K562 (cell line): ENCODE results near the gene AJM1. TPM values are rescaled to one million over a fixed set of nuclear protein-coding genes. Genes with fewer than 3 reads are reported as not detected.

ENCODE experiments used
- ATAC-seq: fragments of 200-7000 bp; cut with Tn5 transposase; 3 replicates; pipeline ENCODE4 v1.9.1; 2020; ENCODE audit warnings: moderate library complexity
- BruUV-seq: library from RNA; stranded (reverse); fragments of 400-500 nt; replicated peaks from 2 replicates; lab custom pipeline; 2021; lab: Mats Ljungman, UMichigan
- CTCF ChIA-PET: fragments of 300-600 bp; formaldehyde crosslinking; extraction: SDS; loops from one replicate; lab custom pipeline; 2021; ENCODE audit warnings: low intra/inter-chr PET ratio; lab: Yijun Ruan, JAX
- POLR2A ChIA-PET: fragments of 300-600, 350-650 bp; sonication (Branson Sonifier 250); formaldehyde crosslinking; extraction: SDS; loops from one replicate; lab custom pipeline; 2021; ENCODE audit warnings: antibody characterized with exemption, inconsistent platforms; lab: Yijun Ruan, JAX
- DNase-seq, 4 experiments: peaks; one replicate each; pipeline versions ENCODE4 v3.0.0 to v3.0.0-alpha.2; 2011 to 2018; ENCODE audit warnings: low spot score in 3 of 4, mixed read lengths in 3 of 4; ENCODE audit errors: extremely low read depth in 1 of 4
- FAIRE-seq: peaks from 2 replicates; lab custom pipeline; 2011; peaks lifted over from hg19 to GRCh38; lab: Jason Lieb, UNC
- H2AFZ ChIP-seq: 2 replicates; pipeline ENCODE4 v1.6.0; 2011; ENCODE audit warnings: low read depth, low read length, control low read depth, inconsistent platforms
- H3K27ac ChIP-seq: fragments of 200-600 bp; 3 replicates; pipeline ENCODE4 v1.8.0; 2011; ENCODE audit warnings: low read depth, mild to moderate bottlenecking, control low read depth, inconsistent platforms, low read length, moderate library complexity, mixed read lengths; ENCODE audit errors: extremely low read depth
- H3K27me3 ChIP-seq, 2 experiments: fragments of 300-600 bp in 1 of 2; 2 replicates in 1 of 2; 3 replicates in 1 of 2; pipeline versions ENCODE4 v1.6.0 to v1.8.0; 2011; ENCODE audit warnings: inconsistent platforms in 2 of 2, low read length in 2 of 2, mild to moderate bottlenecking in 1 of 2, mixed read lengths in 1 of 2, moderate library complexity in 1 of 2; ENCODE audit not compliant: control insufficient read depth in 2 of 2, insufficient read depth in 2 of 2
- H3K36me3 ChIP-seq: fragments of 300-600 bp; 3 replicates; pipeline ENCODE4 v1.8.0; 2011; ENCODE audit warnings: mild to moderate bottlenecking, low read length, inconsistent platforms; ENCODE audit not compliant: control insufficient read depth, insufficient read depth
- H3K4me1 ChIP-seq, 2 experiments: fragments of 200-600 bp in 1 of 2; replicated peaks in 1 of 2; 2 replicates in 1 of 2; 3 replicates in 1 of 2; pipeline versions ENCODE4 v1.5.1 to v1.8.0; 2011; ENCODE audit warnings: inconsistent platforms in 2 of 2, low read length in 2 of 2, mild to moderate bottlenecking in 1 of 2, mixed read lengths in 1 of 2, moderate library complexity in 1 of 2; ENCODE audit not compliant: control insufficient read depth in 2 of 2, insufficient read depth in 2 of 2
- H3K4me2 ChIP-seq: 2 replicates; pipeline ENCODE4 v1.6.1; 2011; ENCODE audit warnings: low read length, control low read depth, inconsistent platforms, mixed read lengths; ENCODE audit not compliant: insufficient read depth
- H3K4me3 ChIP-seq: fragments of 200-600 bp; sonication (generic), shearing (Covaris generic); 2 replicates; pipeline ENCODE4 v1.5.1; 2016; ENCODE audit warnings: control low read depth, inconsistent platforms
- H3K79me2 ChIP-seq: fragments of 200-600 bp; 3 replicates; pipeline ENCODE4 v1.8.0; 2011; ENCODE audit warnings: low read length, inconsistent platforms; ENCODE audit not compliant: control insufficient read depth, insufficient read depth
- H3K9ac ChIP-seq, 2 experiments: 2 replicates each; pipeline versions ENCODE4 v1.6.0 to v1.6.1; 2011; ENCODE audit warnings: low read depth in 2 of 2, low read length in 2 of 2, control low read depth in 1 of 2, inconsistent platforms in 1 of 2, mild to moderate bottlenecking in 1 of 2, mixed read lengths in 1 of 2; ENCODE audit not compliant: insufficient read depth in 1 of 2
- H3K9me1 ChIP-seq: one replicate; pipeline ENCODE4 v1.6.0; 2011; ENCODE audit warnings: inconsistent platforms, mild to moderate bottlenecking, low read length, moderate library complexity; ENCODE audit not compliant: control insufficient read depth, insufficient read depth
- H3K9me3 ChIP-seq: replicated peaks from 2 replicates; pipeline ENCODE4 v1.5.1; 2011; ENCODE audit warnings: low read depth, low read length, inconsistent platforms; ENCODE audit not compliant: control insufficient read depth, insufficient read depth
- H4K20me1 ChIP-seq: replicated peaks from 2 replicates; pipeline ENCODE4 v1.6.1; 2011; ENCODE audit warnings: low read length, inconsistent platforms, mixed read lengths; ENCODE audit not compliant: control insufficient read depth, insufficient read depth
- FOXK1 ChIP-seq: sonication (generic); formaldehyde crosslinking; IDR thresholded peaks from 2 replicates; pipeline ENCODE4 v1.8.0; 2022; ENCODE audit warnings: missing genetic modification reagents, mild to moderate bottlenecking, borderline replicate concordance
- HNRNPLL ChIP-seq: fragments of 200-400 bp; formaldehyde crosslinking; IDR thresholded peaks from 2 replicates; pipeline ENCODE4 v1.6.1; 2017; ENCODE audit warnings: low read length, low read depth, mild to moderate bottlenecking; ENCODE audit not compliant: poor library complexity, severe bottlenecking
- POLR2G ChIP-seq: fragments of 200-400 bp; formaldehyde crosslinking; IDR thresholded peaks from 2 replicates; pipeline ENCODE4 v1.6.1; 2017; ENCODE audit warnings: low read depth, mild to moderate bottlenecking, antibody characterized with exemption, low read length, moderate library complexity
- RBFOX2 ChIP-seq: fragments of 200-400 bp; formaldehyde crosslinking; IDR thresholded peaks from 2 replicates; pipeline ENCODE4 v1.6.1; 2017; ENCODE audit warnings: low read depth, mild to moderate bottlenecking, low read length, moderate library complexity
- RBM14 ChIP-seq: fragments of 200-400 bp; formaldehyde crosslinking; IDR thresholded peaks from 2 replicates; pipeline ENCODE4 v1.6.1; 2018; ENCODE audit warnings: low read depth, mild to moderate bottlenecking, low read length, moderate library complexity, borderline replicate concordance; ENCODE audit not compliant: insufficient read depth
- ZNF121 ChIP-seq: sonication (generic); formaldehyde crosslinking; conservative IDR thresholded peaks from 2 replicates; pipeline ENCODE4 v1.8.0; 2022; ENCODE audit warnings: missing genetic modification reagents
- WGBS: fragments of 100-300 bp; shearing (Covaris generic); methylation state at CpG from one replicate; pipeline ENCODE4 v1.1.6; 2016; ENCODE audit warnings: low coverage, mixed read lengths; ENCODE audit not compliant: insufficient coverage; ENCODE audit errors: missing lambda C conversion rate; 5-methylcytosine and 5-hydroxymethylcytosine counted together
- in situ Hi-C: fragments of 300-500 bp; cut with MboI; formaldehyde crosslinking; loops from 4 replicates; pipeline ENCODE4 v1.15.0; 2018; ENCODE audit warnings: inconsistent platforms, mixed read lengths
- intact Hi-C: fragments of 100-400 bp; cut with micrococcal nuclease; formaldehyde crosslinking; loops from 2 replicates; pipeline ENCODE4 v1.14.2; 2022
- polyA plus RNA-seq, 8 experiments: library from polyadenylated mRNA; depleted of rRNA in 4 of 8; stranded (reverse) in 5 of 8; unstranded in 3 of 8; fragments of >200 nt; fragmentation: Nextera tagmentation in 2 of 8; fragmentation: Illumina TruSeq in 1 of 8; extraction: Ambion mirVana in 2 of 8; extraction: Trizol in 1 of 8; gene quantifications; 2 replicates each; pipeline versions ENCODE4 v1.2.1 to v1.2.3, GENCODE V29; 2011 to 2014; ENCODE audit warnings: inconsistent platforms in 1 of 8, missing spikeins in 1 of 8
- total RNA-seq, 7 experiments: library from RNA; depleted of rRNA in 6 of 7; stranded (reverse); fragments of >200 nt in 6 of 7; fragmentation: Illumina TruSeq in 2 of 7; extraction: Trizol in 2 of 7; gene quantifications; 2 replicates each; pipeline versions ENCODE4 v1.2.1 to v1.2.3, GENCODE V29; 2011 to 2021; ENCODE audit warnings: low replicate concordance in 1 of 7

AJM1 gene
- total and polyA plus RNA-seq, 9 of the 15 experiments (the other 6 are each of a cell fraction or from before 2014, with no cell fraction given) = 0.01 to 3.7 (median 0.65) TPM; not detected in 1

GRCh38 chr9:136863623-136864273 is 21.5 kb downstream of the AJM1 start:
- no peaks in the 10 kb centered on the region; the same call in 1 of the 2 replicates for H3K9me3 ChIP-seq
- no peak overlapping the region for H3K27ac ChIP-seq
- no peak for ATAC-seq
- TF ChIP-seq RBFOX2 (peak; percentile 57), FOXK1 (no peak), HNRNPLL (no peak), POLR2G (peak; percentile 10; the same call in 1 of the 2 replicates), ZNF121 (CRISPR knock-in tag) (peak; percentile 90), RBM14 (no peak)
- POLR2A ChIA-PET = interaction anchor here (1.9 kb wide), 2 partner anchors 11 to 20 kb away, joined by 4 read pairs; no protein-coding TSS in a partner anchor
- H3K9me1 ChIP-seq = peaks cover 4% of the 10 kb centered on the region
- 0 out of 4 replicates have a peak overlapping the region, but pooled peaks of 1 of the 2 experiments have one; percentile 18 for H3K9ac ChIP-seq
- BruUV-seq = no TSS peak
- peaks cover 14% of the 10 kb centered on the region; the same call in 1 of the 2 replicates for H4K20me1 ChIP-seq
- WGBS = 95% methylated on average over 12 of the region's 12 CpGs
- FAIRE-seq = peak; percentile 11
- intact Hi-C loops = no loop called here
- in situ Hi-C loops = no loop called here
- no peak overlapping the region for H2AFZ ChIP-seq
- H3K27me3 ChIP-seq = no peaks in the 10 kb centered on the region
- peaks cover 47% of the 10 kb centered on the region; the same call in 2 of the 3 replicates for H3K36me3 ChIP-seq
- peaks cover 43% of the 10 kb centered on the region for H3K79me2 ChIP-seq
- no peak overlapping the region for H3K4me3 ChIP-seq
- H3K4me1 ChIP-seq = peaks cover 5 to 45% of the 10 kb centered on the region in 2 experiments; a peak in 3 of 5 replicates
- H3K4me2 ChIP-seq = no peak overlapping the region
- CTCF ChIA-PET = no interaction called here
- DNase-seq = no peak
